K562 (cell line): ENCODE results near the gene RBM26.

Experiments used
- GABPB2 ChIP-seq: fragments of 250-450 bp; sonication (Bioruptor Pico); conservative IDR thresholded peaks from 2 replicates; pipeline ENCODE4 v1.5.1; 2021; ENCODE audit warnings: mild to moderate bottlenecking
- NRF1 ChIP-seq, 2 experiments: fragments of 450-650 bp; IDR thresholded peaks in 1 of 2; conservative IDR thresholded peaks in 1 of 2; 2 replicates each; pipeline ENCODE4 v1.6.1; 2014; ENCODE audit warnings: mild to moderate bottlenecking in 2 of 2
- POLR2A ChIP-seq: fragments of 450-650 bp; conservative IDR thresholded peaks from 2 replicates; pipeline ENCODE4 v1.6.1; 2016
- SIN3A ChIP-seq, 2 experiments: fragments of 150-350 bp in 1 of 2; IDR thresholded peaks; 2 replicates each; pipeline ENCODE4 v1.6.1; 2011 to 2016; ENCODE audit warnings: borderline replicate concordance in 2 of 2, low read depth in 2 of 2, low read length in 2 of 2, mild to moderate bottlenecking in 2 of 2, moderate library complexity in 2 of 2; ENCODE audit not compliant: control insufficient read depth in 1 of 2
- XRCC3 ChIP-seq: fragments of 450-650 bp; IDR thresholded peaks from 2 replicates; pipeline ENCODE4 v1.6.1; 2017; ENCODE audit warnings: mild to moderate bottlenecking, moderate library complexity
- ZNF277 ChIP-seq: fragments of 250-450 bp; sonication (Bioruptor Pico); IDR thresholded peaks from 2 replicates; pipeline ENCODE4 v1.8.0; 2022; ENCODE audit warnings: inconsistent platforms, mild to moderate bottlenecking, moderate library complexity, borderline replicate concordance

GRCh38 chr13:79320433-79320832, 85.6 kb downstream of the RBM26 start:
- TF ChIP-seq SIN3A (IDR thresholded peaks at IDR 0.05; ENCODE audit: borderline replicate concordance in 2 of 2, control insufficient read depth in 1 of 2, low read depth in 2 of 2, low read length in 2 of 2), result no peak
- TF ChIP-seq XRCC3, result no peak
- TF ChIP-seq ZNF277 (CRISPR knock-in tag), result no peak
- no peak for TF ChIP-seq GABPB2
- no peak for TF ChIP-seq NRF1 (conservative IDR thresholded peaks at IDR 0.05 in 1 of 2, IDR thresholded peaks at IDR 0.05 in 1 of 2)
- no peak for TF ChIP-seq POLR2A
